B cell (primary cell): Measurements from ENCODE around the gene KLHL11. TPM values are rescaled to one million over a fixed set of nuclear protein-coding genes. Genes with fewer than 3 reads are reported as not detected.

Experiments used
- ATAC-seq: fragments of 200-7000 bp; cut with Tn5 transposase; one replicate; pipeline ENCODE4 v1.10.0; 2021; ENCODE audit warnings: low read depth, mild to moderate bottlenecking, moderate number of reproducible peaks, moderate library complexity
- CTCF ChIA-PET: fragments of 350-600 bp; sonication (Branson Sonifier 250); formaldehyde crosslinking; loops from one replicate; lab custom pipeline; 2021; ENCODE audit warnings: antibody characterized with exemption, inconsistent platforms; lab: Charles Lee
- POLR2A ChIA-PET: fragments of 350-600 bp; sonication (Branson Sonifier 250); formaldehyde crosslinking; loops from one replicate; lab custom pipeline; 2021; ENCODE audit warnings: antibody characterized with exemption; lab: Charles Lee
- DNase-seq: peaks from one replicate; pipeline ENCODE4 v3.0.0; 2013
- H2AFZ ChIP-seq: 2 replicates; pipeline ENCODE4 v1.6.1; 2012; ENCODE audit warnings: mild to moderate bottlenecking, low read depth, low read length; ENCODE audit not compliant: insufficient read depth, poor library complexity, severe bottlenecking
- H3K27ac ChIP-seq, 2 donors: 1 replicate in 1 of 2; 2 replicates in 1 of 2; pipeline ENCODE4 v1.5.1; 2012 to 2013; ENCODE audit warnings: low read length in 2 of 2, mild to moderate bottlenecking in 2 of 2, moderate library complexity in 1 of 2
- H3K27me3 ChIP-seq, 4 experiments: fragments of 200-600 bp in 1 of 4; sonication (generic) in 1 of 4; replicated peaks in 1 of 4; 1 replicate in 2 of 4; 2 replicates in 2 of 4; pipeline versions ENCODE4 v1.6.1 to v1.7.0; 2013 to 2016; ENCODE audit warnings: low read length in 3 of 4, mild to moderate bottlenecking in 2 of 4, mixed read lengths in 1 of 4, moderate library complexity in 1 of 4; ENCODE audit not compliant: insufficient read depth in 4 of 4, control insufficient read depth in 3 of 4; ENCODE audit errors: control extremely low read depth in 1 of 4
- H3K36me3 ChIP-seq, 2 experiments: replicated peaks in 1 of 2; 1 replicate in 1 of 2; 2 replicates in 1 of 2; pipeline versions ENCODE4 v1.6.1 to v1.7.1; 2013; ENCODE audit warnings: low read length in 1 of 2; ENCODE audit not compliant: insufficient read depth in 2 of 2, control insufficient read depth in 1 of 2; ENCODE audit errors: control extremely low read depth in 1 of 2, extremely low read depth in 1 of 2
- H3K4me1 ChIP-seq, 2 donors: fragments of 200-600 bp in 1 of 2; sonication (generic) in 1 of 2; 1 replicate in 1 of 2; 2 replicates in 1 of 2; pipeline versions ENCODE4 v1.5.1 to v1.6.1; 2013 to 2017; ENCODE audit warnings: low read length in 2 of 2; ENCODE audit not compliant: control insufficient read depth in 2 of 2, insufficient read depth in 2 of 2
- H3K4me2 ChIP-seq: replicated peaks from 2 replicates; pipeline ENCODE3; 2012; ENCODE audit warnings: mild to moderate bottlenecking, low read depth, low read length; ENCODE audit not compliant: poor library complexity, severe bottlenecking
- H3K4me3 ChIP-seq, 5 experiments: fragments of 200-600 bp in 1 of 5; sonication (generic) in 1 of 5; 1 replicate in 3 of 5; 2 replicates in 2 of 5; pipeline versions ENCODE4 v1.5.1 to v1.7.0; 2011 to 2016; ENCODE audit warnings: low read length in 4 of 5, mild to moderate bottlenecking in 4 of 5, low read depth in 2 of 5, control low read depth in 1 of 5, moderate library complexity in 1 of 5; ENCODE audit not compliant: insufficient read depth in 1 of 5; ENCODE audit errors: control extremely low read depth in 1 of 5, extremely low read depth in 1 of 5
- H3K79me2 ChIP-seq: fragments of 200-600 bp; sonication (generic); one replicate; pipeline ENCODE4 v1.6.0; 2016; ENCODE audit warnings: low read length; ENCODE audit not compliant: control insufficient read depth, insufficient read depth
- H3K9ac ChIP-seq: fragments of 200-600 bp; sonication (generic); 2 replicates; pipeline ENCODE4 v1.6.1; 2017; ENCODE audit warnings: mild to moderate bottlenecking, low read length, moderate library complexity
- H3K9me3 ChIP-seq, 3 donors: one replicate each; pipeline versions ENCODE4 v1.6.1 to v1.7.1; 2013; ENCODE audit warnings: low read length in 2 of 3; ENCODE audit not compliant: control insufficient read depth in 2 of 3, insufficient read depth in 1 of 3; ENCODE audit errors: control extremely low read depth in 1 of 3
- H4K20me1 ChIP-seq: 2 replicates; pipeline ENCODE4 v1.6.0; 2012; ENCODE audit warnings: mild to moderate bottlenecking, low read length; ENCODE audit not compliant: insufficient read depth, control insufficient read depth, poor library complexity, severe bottlenecking
- H3K27ac Mint-ChIP-seq: one replicate; pipeline ENCODE4 v1.8.0; 2021; ENCODE audit warnings: mixed read lengths
- H3K27me3 Mint-ChIP-seq: one replicate; pipeline ENCODE4 v1.8.0; 2021; ENCODE audit warnings: mixed read lengths
- H3K4me1 Mint-ChIP-seq: one replicate; pipeline ENCODE4 v1.8.0; 2021; ENCODE audit warnings: mixed read lengths
- H3K4me3 Mint-ChIP-seq: one replicate; pipeline ENCODE4 v1.8.0; 2021; ENCODE audit warnings: mixed read lengths
- H3K9me3 Mint-ChIP-seq: one replicate; pipeline ENCODE4 v1.8.0; 2022; ENCODE audit warnings: mixed read lengths; ENCODE audit not compliant: insufficient read depth
- EZH2 ChIP-seq: IDR thresholded peaks from 2 replicates; pipeline ENCODE4 v1.6.1; 2012; ENCODE audit warnings: borderline replicate concordance, low read depth, mild to moderate bottlenecking, moderate library complexity, low read length; ENCODE audit not compliant: insufficient read depth, poor library complexity, severe bottlenecking
- WGBS: methylation state at CpG from one replicate; pipeline ENCODE4 v1.1.5; 2013; ENCODE audit warnings: missing lambda C conversion rate; ENCODE audit not compliant: insufficient coverage; 5-methylcytosine and 5-hydroxymethylcytosine counted together
- intact Hi-C: fragments of 100-400 bp; cut with micrococcal nuclease; formaldehyde crosslinking; loops from one replicate; pipeline ENCODE4 v1.10.0; 2022
- polyA plus RNA-seq: library from polyadenylated mRNA; depleted of rRNA; stranded (reverse); fragments of >200 nt; gene quantifications from 2 replicates; pipeline ENCODE4 v1.2.3, GENCODE V29; 2012
- total RNA-seq, 2 donors: library from RNA; stranded (reverse); fragments of 120-200 nt in 1 of 2; gene quantifications; 1 replicate in 1 of 2; 2 replicates in 1 of 2; pipeline versions ENCODE4 v1.2.3 to v1.2.4, GENCODE V29; 2013 to 2022
- TF ChIP-seq, protein P1 (sequence below): fragments of 200-600 bp; IDR thresholded peaks from one replicate; pipeline ENCODE4 v1.8.0; 2022; ENCODE audit warnings: antibody characterized with exemption, mild to moderate bottlenecking

Gene KLHL11
- total and polyA plus RNA-seq, 2 donors (not counting 1 experiment from before 2014, with no cell fraction given) = 4.2 to 18.7 TPM

DNA sequence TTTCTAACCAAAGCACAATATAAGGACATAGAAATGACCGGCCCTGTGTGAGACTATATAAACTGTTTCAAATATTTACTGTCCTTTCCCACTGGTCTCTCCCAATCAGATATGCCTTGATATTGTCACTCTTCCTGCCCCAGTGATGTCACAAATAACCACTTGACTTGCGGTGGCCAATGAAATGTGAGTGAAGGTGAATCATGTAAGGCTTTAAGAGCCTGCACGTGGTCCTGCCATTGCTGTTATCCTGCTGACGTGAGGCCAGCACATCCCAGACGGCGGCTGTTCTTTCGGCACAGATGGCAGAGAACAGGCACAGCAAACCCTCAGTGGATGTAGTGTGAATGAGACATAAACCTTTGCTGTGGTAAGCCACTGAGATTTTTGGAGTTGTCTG lies 5.4 kb upstream of the KLHL11 start:
- ATAC-seq (no peak), DNase-seq (no peak)
- Histone ChIP-seq H3K79me2 (peaks cover 3% of the 10 kb centered on the region), H2AFZ (no peak overlapping the region), H3K4me2 (no peak overlapping the region), H3K4me3 (no peak overlapping the region), H3K9ac (no peak overlapping the region), H3K4me1 (peaks cover under 1 to 1% of the 10 kb centered on the region in 2 donors), H3K9me3 (no peaks in the 10 kb centered on the region), H3K27me3 (no peaks in the 10 kb centered on the region), H3K36me3 (peaks cover 0 to 45% of the 10 kb centered on the region in 2 experiments), H4K20me1 (no peaks in the 10 kb centered on the region), H3K27ac (no peak overlapping the region)
- H3K4me1 Mint-ChIP-seq = peaks cover under 1% of the 10 kb centered on the region
- CTCF ChIA-PET = interaction anchor here (0.5 kb wide), 1 partner anchor 23 kb away, joined by 3 read pairs; no protein-coding TSS in a partner anchor
- H3K27me3 Mint-ChIP-seq = no peaks in the 10 kb centered on the region
- TF ChIP-seq, protein P1, sequence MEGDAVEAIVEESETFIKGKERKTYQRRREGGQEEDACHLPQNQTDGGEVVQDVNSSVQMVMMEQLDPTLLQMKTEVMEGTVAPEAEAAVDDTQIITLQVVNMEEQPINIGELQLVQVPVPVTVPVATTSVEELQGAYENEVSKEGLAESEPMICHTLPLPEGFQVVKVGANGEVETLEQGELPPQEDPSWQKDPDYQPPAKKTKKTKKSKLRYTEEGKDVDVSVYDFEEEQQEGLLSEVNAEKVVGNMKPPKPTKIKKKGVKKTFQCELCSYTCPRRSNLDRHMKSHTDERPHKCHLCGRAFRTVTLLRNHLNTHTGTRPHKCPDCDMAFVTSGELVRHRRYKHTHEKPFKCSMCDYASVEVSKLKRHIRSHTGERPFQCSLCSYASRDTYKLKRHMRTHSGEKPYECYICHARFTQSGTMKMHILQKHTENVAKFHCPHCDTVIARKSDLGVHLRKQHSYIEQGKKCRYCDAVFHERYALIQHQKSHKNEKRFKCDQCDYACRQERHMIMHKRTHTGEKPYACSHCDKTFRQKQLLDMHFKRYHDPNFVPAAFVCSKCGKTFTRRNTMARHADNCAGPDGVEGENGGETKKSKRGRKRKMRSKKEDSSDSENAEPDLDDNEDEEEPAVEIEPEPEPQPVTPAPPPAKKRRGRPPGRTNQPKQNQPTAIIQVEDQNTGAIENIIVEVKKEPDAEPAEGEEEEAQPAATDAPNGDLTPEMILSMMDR = no peak
- no peak for TF ChIP-seq EZH2
- intact Hi-C loops = no loop called here
- POLR2A ChIA-PET = no interaction called here
- no peak overlapping the region for H3K27ac Mint-ChIP-seq
- WGBS = 96% methylated on average over 6 of the region's 7 CpGs
- H3K9me3 Mint-ChIP-seq = no peaks in the 10 kb centered on the region
- no peak overlapping the region for H3K4me3 Mint-ChIP-seq

DNA sequence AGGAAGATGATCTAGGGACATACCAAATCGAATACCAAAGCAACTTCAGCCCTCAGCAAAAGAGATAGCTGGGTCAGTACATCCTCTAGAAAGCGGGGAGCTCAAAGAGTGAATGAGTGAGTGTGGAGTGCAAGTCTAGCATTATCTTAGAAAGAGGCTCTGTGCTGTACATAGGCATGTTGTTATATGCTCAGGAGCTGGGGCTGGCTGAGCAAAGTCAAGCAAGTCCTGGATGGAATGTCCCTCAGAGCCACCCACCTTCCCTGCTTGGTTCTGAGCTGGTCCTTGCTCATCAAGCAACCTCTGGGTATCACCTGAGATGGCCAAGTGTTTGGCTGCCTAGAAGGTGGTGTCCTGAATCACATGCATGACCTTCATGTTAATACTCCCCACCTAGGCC lies 4.9 kb upstream of the KLHL11 start:
- Histone ChIP-seq H3K4me1 (peaks cover 3 to 4% of the 10 kb centered on the region in 2 donors), H3K9me3 (no peaks in the 10 kb centered on the region), H3K9ac (no peak overlapping the region), H3K36me3 (peaks cover 0 to 44% of the 10 kb centered on the region in 2 experiments), H3K79me2 (peaks cover 7% of the 10 kb centered on the region), H3K27ac (no peak overlapping the region), H3K4me3 (no peak overlapping the region), H3K4me2 (no peak overlapping the region), H4K20me1 (no peaks in the 10 kb centered on the region), H2AFZ (no peak overlapping the region), H3K27me3 (no peaks in the 10 kb centered on the region)
- H3K27me3 Mint-ChIP-seq = no peaks in the 10 kb centered on the region
- ChIA-PET POLR2A (no interaction called here), CTCF (interaction anchor here (0.5 kb wide), 1 partner anchor 23 kb away, joined by 3 read pairs; no protein-coding TSS in a partner anchor)
- DNase-seq (no peak), ATAC-seq (no peak)
- H3K27ac Mint-ChIP-seq = no peak overlapping the region
- no peak for TF ChIP-seq EZH2
- TF ChIP-seq, protein P1 = no peak
- no peak overlapping the region for H3K4me3 Mint-ChIP-seq
- H3K4me1 Mint-ChIP-seq = peaks cover 6% of the 10 kb centered on the region
- intact Hi-C loops = no loop called here
- H3K9me3 Mint-ChIP-seq = no peaks in the 10 kb centered on the region
- WGBS = 100% methylated on average over 1 of the region's 2 CpGs
